GM19438 (cell line): ENCODE measurements around the gene VSIR.

Experiments
- ATAC-seq: cut with Tn5 transposase; IDR thresholded peaks from one replicate; pipeline ENCODE4 v1.9.1; 2021; ENCODE audit warnings: low read depth; ENCODE audit not compliant: unreplicated experiment

The VSIR gene

DNA sequence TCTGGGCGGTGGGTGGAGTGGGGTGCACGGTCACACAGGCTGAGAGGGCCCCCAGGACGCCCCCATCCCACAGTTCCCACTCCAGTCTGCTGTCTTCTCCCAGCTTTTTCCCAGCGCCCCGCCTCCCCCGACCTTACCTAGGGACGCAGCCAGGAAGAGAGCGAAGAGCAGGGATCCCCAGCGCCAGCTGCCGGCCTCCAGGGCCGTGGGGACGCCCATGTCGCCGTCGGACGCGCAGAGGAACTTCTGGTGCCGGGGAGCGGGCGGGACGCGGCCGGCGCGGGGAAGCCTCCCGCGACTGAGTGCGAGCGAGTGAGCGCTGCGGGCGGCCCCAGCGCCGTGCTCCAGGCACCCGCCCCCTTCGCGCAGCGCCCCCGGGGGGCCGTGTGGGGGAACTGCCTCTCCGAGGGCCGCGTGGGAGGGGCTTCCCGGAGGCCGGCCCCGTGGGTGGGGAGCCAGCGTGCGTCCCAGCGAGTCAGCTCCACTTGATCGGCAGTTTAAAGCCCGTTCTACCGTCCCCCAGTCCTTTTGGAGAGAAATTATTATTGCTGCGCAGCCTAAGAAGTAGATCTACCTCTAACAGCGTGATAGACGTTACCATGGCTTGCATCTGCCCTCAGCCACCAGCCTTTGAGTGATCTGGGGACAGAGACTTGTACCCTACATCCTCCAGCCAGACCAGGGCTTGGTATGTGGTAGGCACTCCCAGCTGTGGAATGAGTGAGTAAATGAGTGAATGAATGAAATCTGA is at the start of gene VSIR:
VSIR (minus strand) TSS at position 300 of the 751 bp plus-strand sequence; CDS start at position 219, 81 bp downstream.
- ATAC-seq: no peak

DNA sequence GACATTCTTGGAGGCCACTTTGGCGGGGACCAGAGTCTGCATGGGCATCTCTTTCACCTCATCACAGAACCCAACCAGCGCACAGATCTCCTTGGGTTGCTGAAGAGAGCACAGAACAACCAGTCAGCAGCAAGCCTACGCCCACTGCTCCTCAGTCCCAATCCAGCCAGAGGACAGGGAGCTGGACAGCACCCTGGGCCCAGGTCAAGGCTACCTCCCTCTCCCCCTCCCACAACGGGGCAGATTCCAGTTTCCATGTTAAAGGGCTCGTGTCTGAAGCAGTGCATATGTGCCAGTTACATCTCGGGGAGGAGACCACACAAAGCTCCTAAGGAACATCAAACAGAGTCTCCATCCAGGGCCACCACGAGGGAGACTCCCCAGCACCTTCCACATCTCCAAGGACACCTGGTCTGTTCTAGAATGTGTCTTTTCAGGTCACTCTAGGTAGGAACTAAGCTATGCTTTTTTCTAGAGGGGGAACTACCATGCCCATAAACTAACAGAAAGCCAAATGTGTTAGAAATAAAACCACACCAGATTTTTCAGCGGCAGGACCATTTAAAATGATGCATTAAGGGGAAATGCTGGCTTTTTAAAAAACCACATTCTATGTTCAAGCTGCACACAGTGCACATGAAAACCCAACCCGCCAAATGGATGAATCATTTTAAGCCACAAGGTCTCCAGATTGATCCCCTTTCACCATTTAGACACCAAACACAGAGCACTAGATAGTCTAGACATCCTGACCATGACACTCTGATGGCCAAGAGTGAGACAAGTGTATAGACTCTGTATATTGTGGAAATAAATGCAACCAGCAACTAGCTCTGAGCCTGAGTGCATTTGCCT is 48.8 kb upstream of the VSIR start:
- no peak for ATAC-seq

DNA sequence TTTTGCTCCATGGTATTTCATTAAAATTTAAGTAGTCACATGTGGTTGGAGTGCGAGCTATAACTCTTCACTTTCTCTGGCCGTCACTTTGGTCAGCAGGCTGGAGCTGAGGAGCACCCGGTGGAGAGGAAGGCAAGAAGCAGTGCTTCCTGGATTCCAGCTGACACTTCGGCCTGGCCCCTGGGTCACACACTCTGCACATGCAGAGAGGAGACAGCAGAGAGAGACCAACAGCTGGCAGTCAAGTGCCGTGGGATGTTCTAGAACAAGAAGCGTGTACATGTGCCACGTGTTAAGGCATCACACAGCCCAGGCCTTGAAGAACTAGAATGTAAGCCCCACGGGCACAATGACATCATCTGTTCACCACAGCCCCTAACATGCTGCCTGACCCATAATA is 47.6 kb upstream of the VSIR start:
- no peak for ATAC-seq

DNA sequence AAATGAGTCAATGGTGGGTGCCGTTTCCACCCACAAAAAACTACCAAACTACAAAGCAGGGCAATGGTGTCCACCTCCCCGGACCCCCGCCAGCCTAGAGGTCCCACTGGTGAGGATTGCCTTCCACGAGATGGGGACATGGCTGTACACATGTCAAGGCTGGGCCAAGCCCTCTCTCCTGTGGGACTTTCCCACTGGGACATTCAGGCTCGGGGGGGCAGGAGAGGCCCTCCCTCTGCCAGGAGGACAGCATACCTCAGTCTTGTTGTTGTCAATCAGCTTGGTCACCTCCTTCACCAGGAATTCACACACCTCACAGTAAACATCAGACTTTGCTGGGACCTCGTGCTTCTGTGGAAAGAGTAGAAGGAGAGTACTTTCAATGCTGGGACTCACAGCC is 46.7 kb upstream of the VSIR start:
- ATAC-seq: no peak

DNA sequence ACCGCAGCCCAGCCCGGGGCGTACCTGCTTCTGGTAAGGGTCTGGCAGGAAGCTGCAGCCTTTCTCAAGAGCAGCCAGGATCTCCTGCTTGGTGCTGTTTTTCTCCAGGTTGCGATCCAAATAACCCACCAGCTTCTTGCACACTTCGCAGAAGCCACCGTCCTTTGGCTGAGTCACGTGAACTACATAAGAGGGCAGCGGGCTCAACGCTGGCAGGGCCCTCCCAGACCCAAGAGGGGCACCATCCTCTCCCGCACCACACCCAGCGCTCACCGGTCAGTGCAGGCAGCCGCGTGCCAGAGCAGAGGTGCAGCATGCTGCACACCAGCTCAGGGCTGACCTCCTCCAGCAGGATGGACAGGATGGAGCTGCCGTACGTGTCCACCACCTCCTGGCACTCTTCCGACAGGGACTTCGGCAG is 46.1 kb upstream of the VSIR start:
- no peak for ATAC-seq

DNA sequence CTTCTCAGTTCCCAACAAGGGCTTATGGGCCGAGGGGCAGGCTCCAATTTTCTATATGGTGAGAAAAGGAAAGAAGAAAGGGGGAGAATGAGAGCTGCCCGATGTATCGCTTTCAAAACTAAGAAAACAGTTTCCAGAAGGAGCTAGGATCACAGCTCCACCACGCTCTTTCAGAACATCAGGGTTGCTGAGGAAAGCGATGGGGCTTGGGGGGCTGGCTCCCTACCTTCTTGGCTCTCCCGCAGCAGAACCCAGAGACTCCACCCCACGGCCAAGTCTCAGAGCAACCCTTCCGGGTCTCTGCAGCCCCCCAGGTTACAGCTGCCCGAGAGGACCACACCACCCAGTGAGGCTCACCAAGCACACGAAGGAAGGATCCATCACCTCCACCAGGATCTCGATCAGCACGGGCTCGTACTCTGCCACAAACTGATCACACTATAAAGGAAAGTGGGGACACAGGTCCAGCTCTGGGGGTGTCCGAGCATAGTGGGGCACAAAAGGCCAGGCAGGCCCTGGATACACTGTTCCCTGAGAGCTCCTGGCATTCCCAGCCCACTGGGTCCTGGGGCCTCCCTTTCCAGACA is 45.4 kb upstream of the VSIR start:
- ATAC-seq: no peak

DNA sequence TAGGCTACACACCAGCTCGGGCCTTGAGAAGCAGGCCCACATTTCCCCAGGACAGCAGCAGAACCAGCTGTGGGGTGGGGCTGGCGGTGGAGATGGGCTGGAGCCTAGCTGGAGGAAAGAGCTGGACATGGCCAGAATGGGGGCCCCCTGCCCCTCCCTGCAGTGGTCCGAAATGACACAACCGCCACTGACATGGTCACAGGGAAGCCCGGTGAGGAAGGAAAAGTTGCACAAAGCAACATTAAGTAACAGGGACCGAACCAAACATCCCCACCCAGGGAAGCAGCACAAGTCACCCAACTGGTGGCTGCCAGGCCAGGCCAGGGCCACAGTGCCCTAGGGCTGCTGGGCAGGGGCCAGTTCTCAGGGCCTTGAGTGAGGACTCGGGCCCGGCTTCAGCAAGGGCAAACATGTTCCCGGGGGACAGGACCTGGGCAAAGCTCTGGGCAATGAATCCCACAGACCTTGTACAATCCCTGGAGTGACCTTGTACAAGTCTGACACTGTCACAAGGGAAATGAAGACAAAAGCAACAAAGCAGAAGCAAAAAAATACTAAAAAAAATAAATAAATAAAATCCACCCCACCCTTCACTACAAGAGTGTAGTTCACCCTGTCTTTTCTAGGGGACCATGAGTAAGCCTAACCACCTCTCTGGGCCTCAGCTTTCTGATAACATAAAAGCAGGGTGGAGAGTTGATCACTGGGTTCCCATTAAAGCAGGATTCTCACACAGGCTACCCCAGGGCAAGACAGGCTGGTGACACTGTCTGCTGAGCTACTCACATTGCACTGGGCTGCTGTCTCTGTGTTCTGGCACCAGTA is 44.7 kb upstream of the VSIR start:
- no peak for ATAC-seq

DNA sequence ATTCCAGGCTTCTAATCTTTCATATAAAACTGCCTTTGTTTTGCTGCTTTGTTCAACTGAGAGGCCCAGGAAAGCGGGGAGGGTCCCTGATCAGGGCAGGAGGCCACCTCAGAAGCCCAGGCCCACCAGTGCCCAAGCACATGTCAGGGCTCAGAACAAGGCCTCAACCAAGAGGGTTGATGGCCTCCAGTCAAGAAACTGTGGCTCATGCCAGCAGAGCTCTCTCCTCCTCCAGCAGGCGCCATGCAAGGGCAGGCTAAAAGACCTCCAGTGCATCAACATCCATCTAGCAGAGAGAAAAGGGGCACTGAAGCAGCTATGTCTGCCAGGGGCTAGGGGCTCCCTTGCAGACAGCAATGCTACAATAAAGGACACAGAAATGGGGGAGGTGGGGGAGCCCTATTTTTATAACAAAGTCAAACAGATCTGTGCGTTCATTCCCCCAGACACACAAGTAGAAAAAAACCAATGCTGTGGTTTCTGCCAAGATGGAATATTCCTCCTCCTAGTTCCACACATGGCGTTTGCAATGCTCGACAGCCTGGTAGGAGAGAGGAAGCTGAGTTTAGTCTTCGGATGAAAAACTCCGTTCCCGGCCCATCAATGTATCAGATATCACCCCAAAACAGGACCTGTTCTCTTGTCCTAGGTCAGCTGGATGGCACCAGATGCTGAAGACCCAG is 43.8 kb upstream of the VSIR start:
- ATAC-seq: no peak

DNA sequence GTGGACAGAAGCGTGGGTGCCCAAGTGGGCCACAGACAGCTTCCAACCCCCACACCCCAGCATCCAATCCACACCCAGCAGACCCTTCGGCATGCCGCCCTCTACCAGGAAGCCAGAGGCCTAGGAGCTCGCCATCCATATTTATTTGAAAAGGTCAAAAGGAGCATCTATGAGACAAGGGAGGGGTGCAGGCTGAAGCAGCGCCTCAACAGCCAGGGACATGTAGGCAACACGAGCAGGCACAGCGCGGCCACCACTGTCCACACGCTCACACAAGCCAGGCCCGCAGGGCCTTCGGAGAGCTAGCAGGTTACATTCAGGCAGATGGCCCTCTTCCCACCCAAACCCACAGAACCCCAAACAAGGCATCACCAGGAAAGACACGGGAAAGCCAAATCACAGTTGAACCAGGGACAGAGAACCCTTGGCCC is 43.1 kb upstream of the VSIR start:
- no peak for ATAC-seq

DNA sequence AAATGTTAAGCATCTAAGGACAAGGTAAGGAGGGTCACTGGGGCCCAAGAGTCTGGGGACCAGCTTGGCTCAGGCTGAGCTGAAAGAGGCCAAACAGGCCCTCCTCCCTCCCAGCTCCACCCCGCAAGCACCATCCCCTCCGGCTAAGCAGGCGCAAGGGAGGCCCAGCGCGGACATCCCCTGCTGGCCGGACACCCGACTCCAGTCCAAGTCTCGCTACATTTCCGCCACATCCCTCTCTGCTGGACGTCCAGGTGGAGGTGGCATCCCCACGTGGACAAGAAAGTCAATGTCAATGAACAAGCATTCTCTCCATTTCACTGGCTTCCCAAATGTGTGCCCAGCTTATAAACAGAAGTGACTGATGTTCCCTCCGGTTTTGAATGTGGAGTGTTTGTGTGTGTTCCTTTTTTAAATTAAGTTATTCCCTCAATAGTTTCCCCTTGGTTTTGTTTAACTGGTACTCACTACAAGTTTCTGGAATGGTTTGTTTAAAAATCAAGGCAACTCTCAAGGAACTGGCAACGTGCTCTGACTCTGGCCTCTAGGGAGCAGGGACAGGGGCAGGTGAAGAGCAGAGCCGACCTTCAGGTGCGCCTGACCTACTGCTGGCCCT is 42.3 kb upstream of the VSIR start:
- no peak for ATAC-seq

DNA sequence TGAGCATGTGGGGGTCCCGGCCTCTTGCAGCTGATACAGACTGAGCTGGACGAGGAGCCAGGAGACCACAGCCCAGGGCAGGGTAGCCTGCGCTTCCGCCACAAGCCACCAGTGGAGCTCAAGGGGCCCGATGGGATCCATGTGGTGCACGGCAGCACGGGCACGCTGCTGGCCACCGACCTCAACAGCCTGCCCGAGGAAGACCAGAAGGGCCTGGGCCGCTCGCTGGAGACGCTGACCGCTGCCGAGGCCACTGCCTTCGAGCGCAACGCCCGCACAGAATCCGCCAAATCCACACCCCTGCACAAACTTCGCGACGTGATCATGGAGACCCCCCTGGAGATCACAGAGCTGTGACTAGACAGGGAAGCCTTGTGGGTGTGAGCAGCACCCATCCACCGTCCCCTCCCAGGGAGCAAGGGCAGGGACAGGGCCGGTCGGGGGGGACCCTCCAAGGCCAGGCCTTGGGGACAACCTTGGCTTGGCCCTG is 41.6 kb upstream of the VSIR start:
- ATAC-seq: no peak

DNA sequence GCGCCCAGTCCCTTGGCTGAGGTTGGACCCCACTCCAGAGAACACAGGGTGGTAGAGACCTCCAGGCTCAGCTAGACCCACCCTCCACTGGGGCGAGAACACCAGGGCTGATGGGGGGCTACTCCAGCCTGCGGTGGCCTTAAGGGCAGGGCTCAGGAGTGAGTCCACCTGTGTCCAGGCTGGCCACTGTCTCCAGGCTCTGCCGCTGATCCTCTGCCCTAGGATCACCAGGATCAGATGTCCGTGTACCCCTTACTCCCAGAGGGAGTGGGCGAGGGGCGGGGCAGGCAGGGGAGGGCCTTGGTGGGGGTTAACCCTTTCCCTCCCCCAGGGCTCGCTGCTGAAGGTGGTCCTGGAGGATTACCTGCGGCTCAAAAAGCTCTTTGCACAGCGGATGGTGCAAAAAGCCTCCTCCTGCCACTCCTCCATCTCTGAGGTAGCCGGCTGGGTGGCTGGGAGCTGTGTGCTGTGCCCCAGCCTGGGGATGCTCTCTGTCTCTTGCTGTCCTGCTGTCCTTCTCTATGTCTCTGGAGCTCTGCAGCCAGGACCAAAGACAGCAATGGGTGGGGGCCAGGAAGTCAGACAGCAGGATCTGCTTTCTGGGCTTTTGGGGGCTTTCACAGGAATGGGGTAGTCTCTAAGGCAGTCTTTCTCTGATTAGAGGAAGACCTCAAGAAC is 39.7 kb upstream of the VSIR start:
- no peak for ATAC-seq

DNA sequence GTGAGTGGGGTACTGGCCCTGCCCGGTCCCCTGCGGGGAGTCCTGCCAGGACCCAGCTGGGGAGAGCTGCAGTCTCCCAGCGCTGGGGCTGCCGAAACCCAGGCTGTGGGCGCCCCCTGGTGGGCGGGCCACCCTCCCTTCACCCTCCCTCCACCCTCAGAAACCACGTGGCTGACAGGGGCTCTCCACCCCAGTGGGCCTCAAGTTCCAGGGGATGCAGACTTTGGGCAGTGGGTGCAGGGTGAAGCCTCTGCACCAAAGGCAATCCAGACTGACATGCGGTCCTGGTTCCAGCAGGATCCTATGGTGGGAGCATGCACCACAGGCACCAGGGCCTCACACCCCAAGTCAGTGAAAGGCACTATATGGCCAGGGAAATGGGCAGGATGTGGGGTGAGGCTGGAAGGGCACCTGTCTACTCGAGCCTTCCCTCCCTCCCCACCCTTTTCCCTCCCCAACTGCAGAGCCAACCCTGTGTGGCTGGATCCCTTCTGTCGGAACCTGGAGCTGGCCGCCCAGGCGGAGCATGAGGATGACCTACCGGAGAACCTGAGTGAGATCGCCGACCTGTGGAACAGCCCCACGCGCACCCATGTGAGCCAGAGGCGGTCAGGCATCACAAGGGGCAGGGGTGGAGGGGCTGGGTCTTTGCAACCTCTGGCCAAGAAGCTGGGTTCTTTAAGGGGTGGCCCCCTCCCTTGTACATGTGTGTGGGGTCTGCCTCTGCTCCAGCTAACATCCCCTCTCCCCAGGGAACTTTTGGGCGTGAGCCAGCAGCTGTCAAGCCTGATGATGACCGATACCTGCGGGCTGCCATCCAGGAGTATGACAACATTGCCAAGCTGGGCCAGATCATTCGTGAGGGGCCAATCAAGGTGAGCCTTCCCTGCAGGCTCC is 38.9 kb upstream of the VSIR start:
- ATAC-seq: no peak

DNA sequence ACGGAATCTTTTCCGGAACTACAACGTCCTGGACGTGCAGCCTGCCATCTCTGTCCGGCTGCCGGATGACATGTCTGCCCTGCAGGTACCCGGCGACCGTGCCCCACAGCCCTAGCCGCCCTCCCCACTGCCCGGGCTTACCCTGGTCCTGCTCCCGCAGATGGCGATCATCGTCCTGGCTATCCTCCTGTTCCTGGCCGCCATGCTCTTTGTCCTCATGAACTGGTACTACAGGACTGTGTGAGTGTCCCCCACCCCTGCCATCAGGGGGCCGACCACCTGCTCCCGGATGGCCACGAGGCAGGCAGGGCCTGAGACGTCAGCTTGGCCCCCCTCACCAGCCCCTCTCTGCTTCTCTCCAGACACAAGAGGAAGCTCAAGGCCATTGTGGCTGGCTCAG is 38.0 kb upstream of the VSIR start:
- no peak for ATAC-seq

DNA sequence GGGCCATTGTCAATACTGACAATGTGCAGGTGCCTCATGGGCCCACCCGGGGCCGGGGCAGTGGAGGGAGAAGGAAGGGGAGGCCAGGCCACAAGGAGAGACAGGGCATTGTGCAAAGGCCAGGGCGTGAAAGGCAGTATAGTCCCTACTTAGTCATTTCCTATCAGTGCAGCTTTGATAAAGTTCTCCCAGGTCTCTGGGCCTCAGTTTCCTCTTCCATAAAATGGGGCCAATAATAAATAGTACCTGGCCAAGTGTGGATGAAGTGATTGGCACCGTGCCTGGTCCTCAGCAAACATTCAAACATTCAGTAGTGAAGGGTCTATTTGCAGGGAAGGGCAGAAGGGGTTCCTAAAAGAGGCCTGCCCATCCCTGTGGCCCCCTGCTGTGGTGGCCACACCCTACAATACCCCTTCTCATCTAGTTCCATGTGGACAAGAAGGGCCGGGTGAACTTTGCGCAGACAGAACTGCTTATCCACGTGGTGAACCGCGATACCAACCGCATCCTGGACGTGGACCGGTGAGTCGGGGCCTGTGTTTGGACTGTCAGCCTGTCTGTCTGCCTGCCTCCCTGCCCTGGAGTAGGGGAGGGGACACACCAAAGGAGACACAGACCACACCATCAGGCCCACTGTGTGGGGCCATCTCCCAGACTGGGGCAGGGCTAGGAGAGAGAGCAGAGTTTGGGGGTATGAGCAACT is 36.9 kb upstream of the VSIR start:
- ATAC-seq: no peak

DNA sequence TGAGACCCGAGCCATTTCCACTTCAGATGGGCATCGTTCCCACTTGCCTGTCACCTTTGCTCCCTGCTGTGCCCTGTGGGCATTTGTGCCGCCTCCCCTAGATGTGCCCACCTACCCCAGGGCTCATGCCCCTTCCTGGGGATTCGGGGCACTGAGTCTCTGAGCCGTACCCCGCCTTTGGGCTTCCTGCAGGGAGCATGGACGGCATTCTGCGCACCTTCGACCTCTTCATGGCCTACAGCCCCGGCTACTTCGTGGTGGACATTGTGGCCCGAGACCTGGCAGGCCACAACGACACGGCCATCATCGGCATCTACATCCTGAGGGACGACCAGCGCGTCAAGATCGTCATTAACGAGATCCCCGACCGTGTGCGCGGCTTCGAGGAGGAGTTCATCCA is 36.3 kb upstream of the VSIR start:
- ATAC-seq: no peak
